Adipocyte (in vitro differentiated cells): ENCODE data around the gene CADPS.
A peak's percentile ranks its signal among the peaks of the same experiment; 100 is the strongest.

Experiments
- DNase-seq: peaks from one replicate; pipeline ENCODE4 v3.0.0-alpha.2; 2015; ENCODE audit warnings: low read depth
- H3K27me3 ChIP-seq: replicated peaks from 2 replicates; pipeline ENCODE4 v1.7.0; 2013; ENCODE audit warnings: mild to moderate bottlenecking, low read length, moderate library complexity; ENCODE audit not compliant: control insufficient read depth, insufficient read depth
- H3K36me3 ChIP-seq: 2 replicates; pipeline ENCODE4 v1.7.0; 2013; ENCODE audit warnings: low read length, mild to moderate bottlenecking, moderate library complexity; ENCODE audit not compliant: control insufficient read depth, insufficient read depth, severe bottlenecking
- H3K4me1 ChIP-seq: 2 replicates; pipeline ENCODE4 v1.7.0; 2013; ENCODE audit warnings: mild to moderate bottlenecking, low read length, moderate library complexity; ENCODE audit not compliant: control insufficient read depth, insufficient read depth
- H3K4me3 ChIP-seq: 2 replicates; pipeline ENCODE4 v1.7.0; 2013; ENCODE audit warnings: mild to moderate bottlenecking, low read length, moderate library complexity
- H3K9ac ChIP-seq: 2 replicates; pipeline ENCODE4 v1.7.0; 2013; ENCODE audit warnings: mild to moderate bottlenecking, low read length, moderate library complexity
- H3K9me3 ChIP-seq: 2 replicates; pipeline ENCODE4 v1.7.0; 2013; ENCODE audit warnings: mild to moderate bottlenecking, low read length, moderate library complexity; ENCODE audit not compliant: control insufficient read depth

The CADPS gene

GRCh38 chr3:62872318-62872717 lies 2.9 kb downstream of the CADPS start:
- H3K4me3 ChIP-seq, result no peak overlapping the region

GRCh38 chr3:62870321-62870720 lies 4.9 kb downstream of the CADPS start:
- no peak for DNase-seq
- H3K4me3 ChIP-seq, result no peak overlapping the region
- no peaks in the 10 kb centered on the region for H3K36me3 ChIP-seq
- peaks cover 14% of the 10 kb centered on the region for H3K27me3 ChIP-seq
- H3K9me3 ChIP-seq, result no peaks in the 10 kb centered on the region
- H3K4me1 ChIP-seq, result peaks cover 4% of the 10 kb centered on the region
- H3K9ac ChIP-seq, result no peak overlapping the region

More at GRCh38 chr3:62872318-62872717, 2.9 kb downstream of the CADPS start:
- H3K9ac ChIP-seq, result no peak overlapping the region
- H3K36me3 ChIP-seq, result no peaks in the 10 kb centered on the region
- peaks cover 4% of the 10 kb centered on the region for H3K4me1 ChIP-seq
- H3K27me3 ChIP-seq, result peaks cover 30% of the 10 kb centered on the region
- peaks cover 8% of the 10 kb centered on the region for H3K9me3 ChIP-seq
- DNase-seq, result no peak

DNA sequence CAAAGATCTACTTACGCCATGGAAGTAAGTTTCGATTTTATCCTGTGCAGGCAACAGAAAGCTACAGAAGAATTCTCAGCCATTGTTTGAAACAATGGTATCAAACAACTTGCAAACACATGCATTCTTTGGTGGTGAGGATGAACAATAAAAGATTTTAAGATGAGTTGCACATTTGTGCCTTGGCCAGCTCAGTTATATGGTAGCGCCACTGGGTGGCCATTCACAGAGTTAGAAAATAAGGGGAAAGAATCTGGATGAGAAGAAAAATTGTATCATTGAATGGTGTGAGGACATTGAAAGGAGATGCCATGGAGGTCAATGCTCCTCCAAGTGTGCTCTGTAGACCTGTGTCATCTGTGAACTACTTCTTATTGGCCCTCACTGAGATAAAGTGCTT lies 11.6 kb downstream of the CADPS start:
- Histone ChIP-seq H3K4me3 (no peak overlapping the region), H3K9me3 (no peaks in the 10 kb centered on the region), H3K9ac (no peak overlapping the region), H3K27me3 (no peaks in the 10 kb centered on the region), H3K36me3 (no peaks in the 10 kb centered on the region), H3K4me1 (no peaks in the 10 kb centered on the region)
- DNase-seq, result no peak

DNA sequence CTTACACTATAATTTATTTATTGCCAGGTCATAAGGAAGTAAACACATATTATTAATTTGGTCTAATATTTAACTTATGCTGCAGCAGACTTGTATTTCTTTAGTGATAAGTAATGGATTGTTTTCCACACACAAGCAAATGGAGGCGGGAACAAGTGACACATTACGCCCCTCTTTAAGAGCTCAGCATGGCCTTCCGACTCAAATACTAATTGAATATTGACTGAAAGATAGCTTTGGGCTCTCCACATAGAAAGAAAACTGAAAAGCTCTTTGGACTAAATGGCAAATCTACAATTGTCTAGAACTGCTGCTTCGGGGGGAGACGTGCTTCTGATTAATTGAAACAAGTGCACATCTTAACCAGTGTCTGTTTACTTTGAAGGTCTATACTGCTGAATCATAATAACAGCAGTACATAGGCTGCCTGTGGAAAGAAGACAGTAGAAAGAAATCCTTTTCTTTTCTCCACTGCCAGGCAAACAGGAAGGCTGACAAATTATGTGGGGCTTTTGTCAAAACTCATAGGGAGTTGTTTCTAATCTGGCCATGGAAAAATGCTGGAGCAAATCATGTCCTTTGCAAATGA lies 15.9 kb downstream of the CADPS start:
- Histone ChIP-seq H3K27me3 (no peaks in the 10 kb centered on the region), H3K4me1 (no peaks in the 10 kb centered on the region), H3K9ac (no peak overlapping the region), H3K9me3 (no peaks in the 10 kb centered on the region), H3K36me3 (no peaks in the 10 kb centered on the region), H3K4me3 (no peak overlapping the region)
- DNase-seq, result no peak

- H3K9me3 ChIP-seq, result no peaks in the 10 kb centered on the region
- no peaks in the 10 kb centered on the region for H3K4me1 ChIP-seq
- H3K4me3 ChIP-seq, result no peak overlapping the region
- no peaks in the 10 kb centered on the region for H3K27me3 ChIP-seq
- no peak for DNase-seq
- no peaks in the 10 kb centered on the region for H3K36me3 ChIP-seq
- H3K9ac ChIP-seq, result no peak overlapping the region
Measured at GRCh38 chr3:62845996-62846395, 29.2 kb downstream of the CADPS start.

- no peak for DNase-seq
Measured at GRCh38 chr3:62843508-62843907, 31.7 kb downstream of the CADPS start.

DNA sequence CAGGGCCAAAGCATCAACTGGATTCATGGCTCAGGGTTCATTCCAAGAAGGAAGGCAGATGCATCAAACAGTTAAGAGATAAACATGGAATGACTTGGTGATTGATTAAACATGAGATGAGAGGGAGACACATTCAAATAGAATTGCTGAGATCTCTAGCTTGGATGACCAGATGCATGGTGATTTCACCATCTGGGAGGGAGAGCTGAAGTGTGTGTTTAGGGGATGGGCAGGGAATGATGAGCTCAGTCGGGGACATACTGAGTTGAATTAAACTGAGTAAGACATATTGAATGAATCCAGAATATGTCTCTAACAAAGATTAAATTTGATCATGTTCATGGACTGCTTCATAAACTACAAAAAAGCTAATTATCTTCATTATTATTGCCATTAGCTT lies 35.5 kb downstream of the CADPS start:
- no peak overlapping the region for H3K4me3 ChIP-seq
- no peaks in the 10 kb centered on the region for H3K36me3 ChIP-seq
- H3K9ac ChIP-seq, result no peak overlapping the region
- H3K9me3 ChIP-seq, result no peaks in the 10 kb centered on the region
- no peak for DNase-seq
- H3K4me1 ChIP-seq, result no peaks in the 10 kb centered on the region
- peaks cover 4% of the 10 kb centered on the region for H3K27me3 ChIP-seq

More at GRCh38 chr3:62843508-62843907, 31.7 kb downstream of the CADPS start:
- Histone ChIP-seq H3K27me3 (peaks cover 4% of the 10 kb centered on the region), H3K9ac (no peak overlapping the region), H3K4me3 (no peak overlapping the region), H3K9me3 (no peaks in the 10 kb centered on the region), H3K36me3 (no peaks in the 10 kb centered on the region), H3K4me1 (no peaks in the 10 kb centered on the region)

GRCh38 chr3:62837145-62837787 lies 38.0 kb downstream of the CADPS start:
- Histone ChIP-seq H3K36me3 (no peaks in the 10 kb centered on the region), H3K27me3 (peaks cover 4% of the 10 kb centered on the region), H3K4me1 (no peaks in the 10 kb centered on the region), H3K4me3 (no peak overlapping the region), H3K9me3 (no peaks in the 10 kb centered on the region), H3K9ac (no peak overlapping the region)
- no peak for DNase-seq

DNA sequence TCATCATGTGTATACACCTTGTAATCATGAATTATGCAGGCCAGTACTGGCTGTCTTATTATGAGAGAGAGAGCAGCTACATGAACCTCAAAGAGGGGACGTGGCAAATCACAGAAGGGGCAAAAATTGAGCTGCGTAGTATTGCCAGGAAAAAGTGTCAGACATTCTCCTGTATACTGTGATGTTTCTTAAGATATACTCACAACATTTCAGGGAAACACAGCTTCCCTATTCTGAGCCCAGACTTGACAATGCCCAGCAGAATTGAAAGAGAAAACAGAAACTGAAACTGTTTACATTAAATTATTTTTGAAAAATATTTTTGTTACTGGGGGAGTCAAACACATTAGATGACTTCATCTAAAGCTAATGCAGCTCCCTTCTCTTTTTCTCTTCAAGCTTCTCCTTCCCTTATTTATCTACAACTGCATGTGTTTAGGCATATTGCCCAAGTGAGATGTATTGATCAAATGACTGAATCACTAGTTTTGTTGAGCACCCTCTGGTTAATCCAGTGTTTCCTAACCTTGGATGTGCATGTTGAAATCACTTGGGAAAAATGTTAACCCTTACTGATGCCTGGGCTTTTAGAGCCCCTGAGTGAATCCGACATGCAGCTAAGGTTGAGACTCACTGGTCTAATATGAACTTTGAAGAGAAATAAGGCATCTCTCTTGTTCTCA lies 39.5 kb downstream of the CADPS start:
- H3K27me3 ChIP-seq, result peaks cover 4% of the 10 kb centered on the region
- no peaks in the 10 kb centered on the region for H3K4me1 ChIP-seq
- no peak overlapping the region for H3K9ac ChIP-seq
- peak; percentile 1 for DNase-seq
- no peaks in the 10 kb centered on the region for H3K36me3 ChIP-seq
- peak overlapping the region; percentile 26 for H3K4me3 ChIP-seq
- no peaks in the 10 kb centered on the region for H3K9me3 ChIP-seq

DNA sequence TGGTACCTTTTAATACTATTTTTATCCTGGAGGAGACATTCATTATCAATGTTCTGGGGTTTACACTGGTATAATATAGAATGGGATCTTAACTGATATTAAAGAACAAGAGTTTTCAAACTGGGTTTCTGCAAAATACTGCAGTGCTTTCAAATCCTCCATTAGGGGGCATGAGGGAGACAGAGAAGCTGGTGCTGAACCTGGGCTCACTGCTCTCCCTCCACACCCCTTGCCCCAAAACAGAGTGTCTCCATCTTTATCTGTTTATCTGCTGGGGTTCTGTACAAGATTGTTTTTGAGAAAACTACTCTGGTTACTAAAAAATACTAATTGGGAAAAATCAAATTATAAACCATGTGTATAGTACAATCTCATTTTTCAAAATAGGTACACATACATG lies 41.7 kb downstream of the CADPS start:
- Histone ChIP-seq H3K27me3 (no peaks in the 10 kb centered on the region), H3K4me3 (no peak overlapping the region), H3K9ac (no peak overlapping the region), H3K9me3 (no peaks in the 10 kb centered on the region), H3K36me3 (no peaks in the 10 kb centered on the region), H3K4me1 (no peaks in the 10 kb centered on the region)
- DNase-seq, result peak; percentile 18

DNA sequence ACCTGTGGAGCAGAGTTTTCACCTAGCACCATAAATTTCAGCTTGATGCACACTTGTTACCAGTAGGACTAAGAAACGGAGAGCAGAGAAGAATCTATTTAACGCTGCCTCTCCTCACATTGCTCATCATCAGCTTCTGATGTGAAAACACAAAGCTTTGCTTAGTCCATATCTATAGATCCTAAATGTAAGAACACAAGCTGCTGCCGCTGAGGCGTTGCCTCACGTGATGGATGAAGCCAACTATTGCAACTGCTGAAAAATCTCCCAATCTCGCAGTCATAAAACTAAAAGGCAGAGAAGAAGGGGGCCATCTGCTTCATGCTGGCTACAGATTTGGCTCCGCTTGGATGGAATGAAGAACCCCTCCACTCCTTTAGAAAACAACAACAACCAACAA lies 42.7 kb downstream of the CADPS start:
- no peaks in the 10 kb centered on the region for H3K9me3 ChIP-seq

More for the DNA sequence above, 42.7 kb downstream of the CADPS start:
- no peak for DNase-seq
- no peaks in the 10 kb centered on the region for H3K36me3 ChIP-seq
- no peaks in the 10 kb centered on the region for H3K4me1 ChIP-seq
- no peak overlapping the region for H3K4me3 ChIP-seq
- H3K9ac ChIP-seq, result no peak overlapping the region
- H3K27me3 ChIP-seq, result no peaks in the 10 kb centered on the region
